Measurements from ENCODE around the gene TIAM2. TPM values are rescaled to one million over a fixed set of nuclear protein-coding genes. Genes with fewer than 3 reads are reported as not detected.

Gene TIAM2
- total RNA-seq, 1 experiment from 2014 or later = 9.1 TPM

- H3K36me3 ChIP-seq (ENCODE audit: insufficient read depth, low read length, poor library complexity, severe bottlenecking) = no peaks in the 10 kb centered on the region
- intact Hi-C loops (cut with micrococcal nuclease; ENCODE audit: unreplicated experiment) = no loop called here
- ChIA-PET POLR2A (ENCODE audit: low non-redundant PET) (no interaction called here), CTCF (no interaction called here)
- no peak for DNase-seq (ENCODE audit: low spot score)
- no peak overlapping the region for H3K4me3 ChIP-seq (ENCODE audit: low read depth, low read length, poor library complexity, severe bottlenecking)
- TF ChIP-seq CTCF (conservative IDR thresholded peaks at IDR 0.05; ENCODE audit: low read depth, low read length) (no peak), EZH2 (IDR thresholded peaks at IDR 0.05; ENCODE audit: borderline replicate concordance, low read depth, low read length, poor library complexity, severe bottlenecking) (no peak)
- BruUV-seq (replicated peaks) = no TSS peak
- H3K27me3 ChIP-seq (replicated peaks; ENCODE audit: insufficient read depth, low read depth, low read length, poor library complexity) = no peaks in the 10 kb centered on the region
- H3K9me3 ChIP-seq (ENCODE audit: low read depth, low read length, poor library complexity, severe bottlenecking) = no peaks in the 10 kb centered on the region
- peaks cover 11% of the 10 kb centered on the region for H3K4me1 ChIP-seq (ENCODE audit: insufficient read depth, low read length, poor library complexity, severe bottlenecking)
- H3K27ac ChIP-seq (ENCODE audit: low read depth, low read length, poor library complexity, severe bottlenecking) = no peak overlapping the region
These were observed 156.0 kb downstream of the TIAM2 start for GRCh38 chr6:155150967-155151671.

GRCh38 chr6:155152211-155153076 lies 157.3 kb downstream of the TIAM2 start:
- H3K9me3 ChIP-seq (ENCODE audit: low read depth, low read length, poor library complexity, severe bottlenecking) = no peaks in the 10 kb centered on the region
- H3K4me1 ChIP-seq (ENCODE audit: insufficient read depth, low read length, poor library complexity, severe bottlenecking) = peaks cover 11% of the 10 kb centered on the region
- no peaks in the 10 kb centered on the region for H3K27me3 ChIP-seq (replicated peaks; ENCODE audit: insufficient read depth, low read depth, low read length, poor library complexity)
- BruUV-seq (replicated peaks) = no TSS peak
- DNase-seq (ENCODE audit: low spot score) = peak; percentile 31
- POLR2A ChIA-PET (ENCODE audit: low non-redundant PET) = no interaction called here
- H3K27ac ChIP-seq (ENCODE audit: low read depth, low read length, poor library complexity, severe bottlenecking) = no peak overlapping the region
- intact Hi-C loops (cut with micrococcal nuclease; ENCODE audit: unreplicated experiment) = no loop called here
- no peak overlapping the region for H3K4me3 ChIP-seq (ENCODE audit: low read depth, low read length, poor library complexity, severe bottlenecking)
- no peaks in the 10 kb centered on the region for H3K36me3 ChIP-seq (ENCODE audit: insufficient read depth, low read length, poor library complexity, severe bottlenecking)
- CTCF ChIA-PET = no interaction called here
- TF ChIP-seq EZH2 (IDR thresholded peaks at IDR 0.05; ENCODE audit: borderline replicate concordance, low read depth, low read length, poor library complexity, severe bottlenecking) (no peak), CTCF (conservative IDR thresholded peaks at IDR 0.05; ENCODE audit: low read depth, low read length) (peak; percentile 49)

- TF ChIP-seq EZH2 (IDR thresholded peaks at IDR 0.05; ENCODE audit: borderline replicate concordance, low read depth, low read length, poor library complexity, severe bottlenecking) (no peak), CTCF (conservative IDR thresholded peaks at IDR 0.05; ENCODE audit: low read depth, low read length) (no peak)
- intact Hi-C loops (cut with micrococcal nuclease; ENCODE audit: unreplicated experiment) = no loop called here
- DNase-seq (ENCODE audit: low spot score) = peak; percentile 57
- CTCF ChIA-PET = no interaction called here
- no peaks in the 10 kb centered on the region for H3K36me3 ChIP-seq (ENCODE audit: insufficient read depth, low read length, poor library complexity, severe bottlenecking)
- BruUV-seq (replicated peaks) = no TSS peak
- peaks cover 22% of the 10 kb centered on the region for H3K4me1 ChIP-seq (ENCODE audit: insufficient read depth, low read length, poor library complexity, severe bottlenecking)
- H3K27ac ChIP-seq (ENCODE audit: low read depth, low read length, poor library complexity, severe bottlenecking) = no peak overlapping the region
- POLR2A ChIA-PET (ENCODE audit: low non-redundant PET) = no interaction called here
- H3K9me3 ChIP-seq (ENCODE audit: low read depth, low read length, poor library complexity, severe bottlenecking) = no peaks in the 10 kb centered on the region
- H3K27me3 ChIP-seq (replicated peaks; ENCODE audit: insufficient read depth, low read depth, low read length, poor library complexity) = no peaks in the 10 kb centered on the region
- no peak overlapping the region for H3K4me3 ChIP-seq (ENCODE audit: low read depth, low read length, poor library complexity, severe bottlenecking)
These were observed 159.2 kb downstream of the TIAM2 start for GRCh38 chr6:155154158-155154830.

Measured in A673 (cell line).